Fibroblast of lung (primary cell): ENCODE data around the gene FMR1. TPM values are rescaled to one million over a fixed set of nuclear protein-coding genes. Genes with fewer than 3 reads are reported as not detected.

ENCODE experiments used
- DNase-seq, 2 donors: peaks; one replicate each; pipeline versions ENCODE4 v3.0.0 to v3.0.0-alpha.2; 2010; ENCODE audit warnings: low read depth in 2 of 2
- H2AFZ ChIP-seq: 2 replicates; pipeline ENCODE4 v1.5.1; 2012; ENCODE audit warnings: low read length, control low read depth, inconsistent platforms
- H3K27ac ChIP-seq: 2 replicates; pipeline ENCODE4 v1.5.1; 2011; ENCODE audit warnings: low read length, control low read depth; ENCODE audit not compliant: insufficient read depth
- H3K27me3 ChIP-seq: 2 replicates; pipeline ENCODE4 v1.5.1; 2011; ENCODE audit warnings: mild to moderate bottlenecking, low read length; ENCODE audit not compliant: control insufficient read depth, insufficient read depth
- H3K36me3 ChIP-seq: 2 replicates; pipeline ENCODE4 v1.5.1; 2011; ENCODE audit warnings: low read length; ENCODE audit not compliant: control insufficient read depth, insufficient read depth
- H3K4me1 ChIP-seq: 2 replicates; pipeline ENCODE4 v1.5.1; 2011; ENCODE audit warnings: low read length; ENCODE audit not compliant: control insufficient read depth, insufficient read depth; ENCODE audit errors: extremely low read depth
- H3K4me2 ChIP-seq: 2 replicates; pipeline ENCODE4 v1.5.1; 2011; ENCODE audit warnings: low read length, control low read depth; ENCODE audit not compliant: insufficient read depth; ENCODE audit errors: extremely low read depth
- H3K4me3 ChIP-seq, 4 experiments: fragments of 200-600 bp in 1 of 4; sonication (generic) in 1 of 4; replicated peaks in 1 of 4; 2 replicates each; pipeline ENCODE4 v1.5.1; 2011 to 2016; ENCODE audit warnings: low read length in 4 of 4, low read depth in 3 of 4, mild to moderate bottlenecking in 3 of 4, control low read depth in 2 of 4, inconsistent platforms in 1 of 4, mixed read lengths in 1 of 4; ENCODE audit not compliant: insufficient read depth in 1 of 4; ENCODE audit errors: control extremely low read depth in 1 of 4
- H3K79me2 ChIP-seq: 2 replicates; pipeline ENCODE4 v1.5.1; 2012; ENCODE audit warnings: mild to moderate bottlenecking, low read length, inconsistent platforms; ENCODE audit not compliant: control insufficient read depth, insufficient read depth
- H3K9ac ChIP-seq: 2 replicates; pipeline ENCODE4 v1.5.1; 2011; ENCODE audit warnings: mild to moderate bottlenecking, low read length, control low read depth; ENCODE audit not compliant: insufficient read depth
- H3K9me3 ChIP-seq: 2 replicates; pipeline ENCODE4 v1.5.1; 2012; ENCODE audit warnings: low read depth, low read length; ENCODE audit not compliant: control insufficient read depth, insufficient read depth
- H4K20me1 ChIP-seq: 2 replicates; pipeline ENCODE4 v1.5.1; 2011; ENCODE audit warnings: low read length; ENCODE audit not compliant: control insufficient read depth, insufficient read depth; ENCODE audit errors: extremely low read depth
- CTCF ChIP-seq, 2 donors: IDR thresholded peaks in 1 of 2; conservative IDR thresholded peaks in 1 of 2; 1 replicate in 1 of 2; 2 replicates in 1 of 2; pipeline ENCODE4 v1.5.1; 2011 to 2012; ENCODE audit warnings: low read length in 2 of 2, control low read depth in 1 of 2, inconsistent platforms in 1 of 2, low read depth in 1 of 2, mild to moderate bottlenecking in 1 of 2
- EZH2 ChIP-seq: IDR thresholded peaks from 2 replicates; pipeline ENCODE4 v1.5.1; 2012; ENCODE audit warnings: low read length, control low read depth, mild to moderate bottlenecking; ENCODE audit errors: missing control alignments
- polyA plus RNA-seq, 2 donors: library from polyadenylated mRNA; depleted of rRNA in 1 of 2; stranded (reverse) in 1 of 2; unstranded in 1 of 2; fragments of >200 nt; gene quantifications; 2 replicates each; pipeline ENCODE4 v1.2.1, GENCODE V29; 2011 to 2012; ENCODE audit warnings: missing spikeins in 1 of 2
- total RNA-seq: library from RNA; depleted of rRNA; stranded (reverse); fragments of >200 nt; gene quantifications from 2 replicates; pipeline ENCODE4 v1.2.1, GENCODE V29; 2014

Gene FMR1
- total and polyA plus RNA-seq, 2 donors (not counting 1 experiment from before 2014, with no cell fraction given): 26.1 to 36.5 TPM

- Histone ChIP-seq H3K9me3 (no peaks in the 10 kb centered on the region), H3K4me1 (no peaks in the 10 kb centered on the region), H3K36me3 (no peaks in the 10 kb centered on the region), H3K4me3 (no peak overlapping the region), H3K27me3 (no peaks in the 10 kb centered on the region), H3K9ac (no peak overlapping the region), H3K4me2 (no peak overlapping the region), H3K79me2 (no peaks in the 10 kb centered on the region), H4K20me1 (no peaks in the 10 kb centered on the region), H2AFZ (no peak overlapping the region), H3K27ac (no peak overlapping the region)
- no peak for TF ChIP-seq CTCF (conservative IDR thresholded peaks at IDR 0.05 in 1 of 2, IDR thresholded peaks at IDR 0.05 in 1 of 2; ENCODE audit: low read depth in 1 of 2, low read length in 2 of 2)
- TF ChIP-seq EZH2: no peak
- DNase-seq: peak in 1 of 2 donors; percentile 42
Measured at GRCh38 chrX:147894366-147894963, 17.3 kb upstream of the FMR1 start.

- no peak overlapping the region for H2AFZ ChIP-seq
- H3K4me3 ChIP-seq: no peak overlapping the region
- no peak for DNase-seq
- H3K9ac ChIP-seq: no peak overlapping the region
- no peaks in the 10 kb centered on the region for H3K36me3 ChIP-seq
- no peak overlapping the region for H3K27ac ChIP-seq
- H3K79me2 ChIP-seq: no peaks in the 10 kb centered on the region
- no peaks in the 10 kb centered on the region for H4K20me1 ChIP-seq
- TF ChIP-seq EZH2: no peak
- no peak for TF ChIP-seq CTCF (conservative IDR thresholded peaks at IDR 0.05 in 1 of 2, IDR thresholded peaks at IDR 0.05 in 1 of 2; ENCODE audit: low read depth in 1 of 2, low read length in 2 of 2)
- H3K4me1 ChIP-seq: no peaks in the 10 kb centered on the region
- H3K27me3 ChIP-seq: no peaks in the 10 kb centered on the region
- no peaks in the 10 kb centered on the region for H3K9me3 ChIP-seq
- no peak overlapping the region for H3K4me2 ChIP-seq
Measured at GRCh38 chrX:147897117-147897516, 14.6 kb upstream of the FMR1 start.

- Histone ChIP-seq H3K4me2 (no peak overlapping the region), H3K27me3 (no peaks in the 10 kb centered on the region), H4K20me1 (no peaks in the 10 kb centered on the region), H3K9me3 (no peaks in the 10 kb centered on the region), H3K36me3 (no peaks in the 10 kb centered on the region), H2AFZ (no peak overlapping the region), H3K4me3 (no peak overlapping the region), H3K4me1 (no peaks in the 10 kb centered on the region), H3K27ac (no peak overlapping the region), H3K79me2 (no peaks in the 10 kb centered on the region), H3K9ac (no peak overlapping the region)
- DNase-seq: no peak
- TF ChIP-seq EZH2 (no peak), CTCF (conservative IDR thresholded peaks at IDR 0.05 in 1 of 2, IDR thresholded peaks at IDR 0.05 in 1 of 2; ENCODE audit: low read depth in 1 of 2, low read length in 2 of 2) (no peak)
Measured at GRCh38 chrX:147898951-147899350, 12.8 kb upstream of the FMR1 start.
